Common myeloid progenitor, CD34-positive (primary cell): ENCODE results near the gene RGS21.

Source experiments
- CTCF ChIA-PET: fragments of 350-600 bp; sonication (Branson Sonifier 250); formaldehyde crosslinking; loops from one replicate; lab custom pipeline; 2021; ENCODE audit warnings: antibody characterized with exemption; lab: Charles Lee
- POLR2A ChIA-PET: fragments of 350-600 bp; sonication (Branson Sonifier 250); formaldehyde crosslinking; loops from one replicate; lab custom pipeline; 2021; ENCODE audit warnings: antibody characterized with exemption; lab: Charles Lee
- DNase-seq, 3 donors: peaks; one replicate each; pipeline versions ENCODE4 v3.0.0 to v3.0.0-alpha.2; 2013
- H3K27ac ChIP-seq, 2 experiments: 1 replicate in 1 of 2; 2 replicates in 1 of 2; pipeline ENCODE4 v1.7.0; 2013; ENCODE audit warnings: inconsistent platforms in 2 of 2, low read length in 2 of 2, mild to moderate bottlenecking in 2 of 2, low read depth in 1 of 2, moderate library complexity in 1 of 2; ENCODE audit not compliant: severe bottlenecking in 2 of 2, insufficient read depth in 1 of 2, poor library complexity in 1 of 2
- H3K27me3 ChIP-seq, 5 experiments: replicated peaks in 2 of 5; 1 replicate in 3 of 5; 2 replicates in 2 of 5; pipeline versions ENCODE4 v1.6.1 to v1.7.0; 2013; ENCODE audit warnings: low read length in 4 of 5, mild to moderate bottlenecking in 2 of 5, moderate library complexity in 2 of 5, inconsistent platforms in 1 of 5; ENCODE audit not compliant: insufficient read depth in 5 of 5, control insufficient read depth in 4 of 5
- H3K36me3 ChIP-seq, 4 experiments: 1 replicate in 2 of 4; 2 replicates in 2 of 4; pipeline versions ENCODE4 v1.6.1 to v1.7.0; 2013; ENCODE audit warnings: low read length in 3 of 4, control low read depth in 1 of 4, mild to moderate bottlenecking in 1 of 4; ENCODE audit not compliant: control insufficient read depth in 4 of 4, insufficient read depth in 4 of 4
- H3K4me1 ChIP-seq, 4 experiments: 1 replicate in 3 of 4; 2 replicates in 1 of 4; pipeline versions ENCODE4 v1.6.1 to v1.7.1; 2013; ENCODE audit warnings: low read length in 3 of 4, mild to moderate bottlenecking in 3 of 4, control low read depth in 1 of 4, inconsistent platforms in 1 of 4, moderate library complexity in 1 of 4; ENCODE audit not compliant: control insufficient read depth in 4 of 4, insufficient read depth in 4 of 4; ENCODE audit errors: control extremely low read depth in 1 of 4
- H3K4me3 ChIP-seq, 7 experiments: 1 replicate in 4 of 7; 2 replicates in 3 of 7; pipeline versions ENCODE4 v1.5.1 to v1.7.0; 2013; ENCODE audit warnings: mild to moderate bottlenecking in 7 of 7, low read length in 6 of 7, moderate library complexity in 6 of 7, inconsistent platforms in 2 of 7, low read depth in 2 of 7, control low read depth in 1 of 7; ENCODE audit not compliant: insufficient read depth in 4 of 7, control insufficient read depth in 1 of 7; ENCODE audit errors: extremely low read depth in 1 of 7
- H3K9me3 ChIP-seq, 5 experiments: 1 replicate in 4 of 5; 2 replicates in 1 of 5; pipeline versions ENCODE4 v1.6.1 to v1.7.1; 2013; ENCODE audit warnings: low read length in 4 of 5, mild to moderate bottlenecking in 2 of 5, inconsistent platforms in 1 of 5, low read depth in 1 of 5, moderate library complexity in 1 of 5; ENCODE audit not compliant: control insufficient read depth in 4 of 5, insufficient read depth in 2 of 5; ENCODE audit errors: control extremely low read depth in 1 of 5
- WGBS: methylation state at CpG from one replicate; pipeline ENCODE4 v1.1.5; 2013; ENCODE audit not compliant: insufficient coverage; 5-methylcytosine and 5-hydroxymethylcytosine counted together

Gene RGS21

GRCh38 chr1:192350356-192350755 lies 33.6 kb downstream of the RGS21 start:
- ChIA-PET CTCF (no interaction called here), POLR2A (no interaction called here)
- DNase-seq, result no peak
- H3K36me3 ChIP-seq, result no peaks in the 10 kb centered on the region
- H3K4me3 ChIP-seq, result no peak overlapping the region
- H3K9me3 ChIP-seq, result no peaks in the 10 kb centered on the region
- no peaks in the 10 kb centered on the region for H3K4me1 ChIP-seq
- WGBS, result 100% methylated on average over 2 of the region's 3 CpGs
- no peaks in the 10 kb centered on the region for H3K27me3 ChIP-seq
- H3K27ac ChIP-seq, result no peak overlapping the region

GRCh38 chr1:192351550-192351949 lies 34.8 kb downstream of the RGS21 start:
- Histone ChIP-seq H3K36me3 (no peaks in the 10 kb centered on the region), H3K27me3 (no peaks in the 10 kb centered on the region), H3K4me3 (no peak overlapping the region), H3K9me3 (no peaks in the 10 kb centered on the region), H3K4me1 (no peaks in the 10 kb centered on the region), H3K27ac (no peak overlapping the region)
- DNase-seq, result no peak
- ChIA-PET POLR2A (no interaction called here), CTCF (no interaction called here)

GRCh38 chr1:192357924-192358323 lies 41.1 kb downstream of the RGS21 start:
- ChIA-PET CTCF (no interaction called here), POLR2A (no interaction called here)
- Histone ChIP-seq H3K9me3 (no peaks in the 10 kb centered on the region), H3K4me3 (no peak overlapping the region), H3K4me1 (no peaks in the 10 kb centered on the region), H3K27ac (no peak overlapping the region), H3K27me3 (no peaks in the 10 kb centered on the region), H3K36me3 (no peaks in the 10 kb centered on the region)
- 100% methylated on average over 2 of the region's 4 CpGs for WGBS
- no peak for DNase-seq

- no CpG with 5 or more reads among the region's 3 CpGs for WGBS
Measured at GRCh38 chr1:192358402-192358801, 41.6 kb downstream of the RGS21 start.

GRCh38 chr1:192358822-192359221 lies 42.0 kb downstream of the RGS21 start:
- ChIA-PET POLR2A (no interaction called here), CTCF (no interaction called here)
- Histone ChIP-seq H3K4me3 (no peak overlapping the region), H3K27ac (no peak overlapping the region), H3K9me3 (no peaks in the 10 kb centered on the region), H3K27me3 (no peaks in the 10 kb centered on the region), H3K36me3 (no peaks in the 10 kb centered on the region), H3K4me1 (no peaks in the 10 kb centered on the region)
- no CpG with 5 or more reads among the region's 1 CpG for WGBS
- DNase-seq, result no peak

More at GRCh38 chr1:192358402-192358801, 41.6 kb downstream of the RGS21 start:
- POLR2A ChIA-PET, result no interaction called here
- no peak overlapping the region for H3K4me3 ChIP-seq
- no peak for DNase-seq
- H3K27me3 ChIP-seq, result no peaks in the 10 kb centered on the region
- no peaks in the 10 kb centered on the region for H3K9me3 ChIP-seq
- no peak overlapping the region for H3K27ac ChIP-seq
- CTCF ChIA-PET, result no interaction called here
- H3K4me1 ChIP-seq, result no peaks in the 10 kb centered on the region
- no peaks in the 10 kb centered on the region for H3K36me3 ChIP-seq

- Histone ChIP-seq H3K27ac (no peak overlapping the region), H3K4me1 (no peaks in the 10 kb centered on the region), H3K36me3 (no peaks in the 10 kb centered on the region), H3K27me3 (no peaks in the 10 kb centered on the region), H3K9me3 (no peaks in the 10 kb centered on the region), H3K4me3 (no peak overlapping the region)
- CTCF ChIA-PET, result interaction anchor here (1.5 kb wide), 1 partner anchor 18 kb away, joined by 3 read pairs; no protein-coding TSS in a partner anchor
- no peak for DNase-seq
- POLR2A ChIA-PET, result no interaction called here
Measured at GRCh38 chr1:192363177-192363576, 46.4 kb downstream of the RGS21 start.

- WGBS, result 100% methylated on average over 1 of the region's 3 CpGs
- no peaks in the 10 kb centered on the region for H3K9me3 ChIP-seq
- POLR2A ChIA-PET, result no interaction called here
- no peak overlapping the region for H3K27ac ChIP-seq
- no peak overlapping the region for H3K4me3 ChIP-seq
- CTCF ChIA-PET, result no interaction called here
- no peaks in the 10 kb centered on the region for H3K27me3 ChIP-seq
- no peaks in the 10 kb centered on the region for H3K36me3 ChIP-seq
- DNase-seq, result no peak
- H3K4me1 ChIP-seq, result no peaks in the 10 kb centered on the region
Measured at GRCh38 chr1:192367436-192367835, 50.6 kb downstream of the RGS21 start.
